HepG2 (cell line): ENCODE measurements around the gene GNB1. TPM values are rescaled to one million over a fixed set of nuclear protein-coding genes. Genes with fewer than 3 reads are reported as not detected.

Experiments
- CENPT ChIP-seq: sonication (generic); formaldehyde crosslinking; IDR thresholded peaks from 2 replicates; pipeline ENCODE4 v1.8.0; 2022; ENCODE audit warnings: low read depth, mild to moderate bottlenecking, moderate library complexity, missing genetic modification reagents
- JDP2 ChIP-seq: sonication (generic); formaldehyde crosslinking; IDR thresholded peaks from 2 replicates; pipeline ENCODE4 v1.8.1; 2022; ENCODE audit warnings: missing genetic modification reagents, borderline replicate concordance
- MAX ChIP-seq: IDR thresholded peaks from 2 replicates; pipeline ENCODE4 v1.6.1; 2012; ENCODE audit warnings: inconsistent platforms
- MEIS1 ChIP-seq: sonication (generic); formaldehyde crosslinking; IDR thresholded peaks from 2 replicates; pipeline ENCODE4 v1.9.0; 2021; ENCODE audit warnings: mild to moderate bottlenecking, missing genetic modification reagents, moderate library complexity, borderline replicate concordance
- MTF2 ChIP-seq: sonication (generic); formaldehyde crosslinking; IDR thresholded peaks from 2 replicates; pipeline ENCODE4 v1.5.0; 2020; ENCODE audit warnings: missing genetic modification reagents, borderline replicate concordance
- MXD1 ChIP-seq: sonication (generic); formaldehyde crosslinking; IDR thresholded peaks from 2 replicates; pipeline ENCODE4 v1.4.0; 2020; ENCODE audit warnings: mild to moderate bottlenecking, missing genetic modification reagents
- SALL1 ChIP-seq: sonication (generic); formaldehyde crosslinking; IDR thresholded peaks from 2 replicates; pipeline ENCODE4 v1.8.0; 2022; ENCODE audit warnings: mild to moderate bottlenecking, missing genetic modification reagents
- SCMH1 ChIP-seq: sonication (generic); formaldehyde crosslinking; IDR thresholded peaks from 2 replicates; pipeline ENCODE4 v1.9.0; 2021; ENCODE audit warnings: missing genetic modification reagents, mild to moderate bottlenecking, borderline replicate concordance
- SOX5 ChIP-seq: IDR thresholded peaks from 2 replicates; pipeline ENCODE4 v1.6.1; 2016; ENCODE audit warnings: borderline replicate concordance
- SP4 ChIP-seq: sonication (generic); formaldehyde crosslinking; IDR thresholded peaks from 2 replicates; pipeline ENCODE4 v1.8.1; 2023; ENCODE audit warnings: mild to moderate bottlenecking, missing genetic modification reagents
- SUZ12 ChIP-seq: fragments of 150-350 bp; IDR thresholded peaks from 2 replicates; pipeline ENCODE4 v1.6.1; 2014; ENCODE audit warnings: low read depth, low read length
- TERF1 ChIP-seq: sonication (generic); formaldehyde crosslinking; IDR thresholded peaks from 2 replicates; pipeline ENCODE4 v1.8.0; 2022; ENCODE audit warnings: mild to moderate bottlenecking, missing genetic modification reagents, moderate library complexity
- ZFP1 ChIP-seq: IDR thresholded peaks from 2 replicates; pipeline ENCODE4 v1.6.1; 2016
- ZNF253 ChIP-seq: sonication (generic); formaldehyde crosslinking; IDR thresholded peaks from 2 replicates; pipeline ENCODE4 v1.8.0; 2022; ENCODE audit warnings: mild to moderate bottlenecking, missing genetic modification reagents, borderline replicate concordance
- ZNF770 ChIP-seq: sonication (generic); formaldehyde crosslinking; IDR thresholded peaks from 2 replicates; pipeline ENCODE4 v1.5.0; 2020; ENCODE audit warnings: mild to moderate bottlenecking, missing genetic modification reagents
- ZNF850 ChIP-seq: sonication (generic); formaldehyde crosslinking; conservative IDR thresholded peaks from 2 replicates; pipeline ENCODE4 v1.9.0; 2021; ENCODE audit warnings: mild to moderate bottlenecking, missing genetic modification reagents
- polyA plus RNA-seq, 8 experiments: library from polyadenylated mRNA; depleted of rRNA in 3 of 8; stranded (reverse) in 7 of 8; unstranded in 1 of 8; fragments of >200 nt; fragmentation: Illumina TruSeq in 4 of 8; extraction: Trizol in 4 of 8; gene quantifications; 2 replicates each; pipeline versions ENCODE4 v1.2.1 to v1.2.3, GENCODE V29; 2011 to 2016; ENCODE audit warnings: low read depth in 4 of 8, missing spikeins in 1 of 8, mixed read lengths in 1 of 8; ENCODE audit not compliant: insufficient read depth in 1 of 8
- total RNA-seq, 5 experiments: library from RNA; depleted of rRNA; stranded (reverse); fragments of >200 nt; fragmentation: Illumina TruSeq; extraction: Trizol; gene quantifications; 2 replicates each; pipeline ENCODE4 v1.2.3, GENCODE V29; 2016; ENCODE audit warnings: low read depth in 1 of 5
- TF ChIP-seq, protein P1 (sequence below): sonication (generic); formaldehyde crosslinking; IDR thresholded peaks from 2 replicates; pipeline ENCODE4 v1.9.0; 2022; ENCODE audit warnings: missing genetic modification reagents, mild to moderate bottlenecking, borderline replicate concordance
- TF ChIP-seq, protein P2 (sequence below): sonication (generic); formaldehyde crosslinking; IDR thresholded peaks from 2 replicates; pipeline ENCODE4 v1.5.0; 2020; ENCODE audit warnings: missing genetic modification reagents
- TF ChIP-seq, protein P3 (sequence below): fragments of 450-650 bp; IDR thresholded peaks from 2 replicates; pipeline ENCODE4 v1.6.1; 2017; ENCODE audit warnings: mild to moderate bottlenecking

Gene GNB1
- total and polyA plus RNA-seq, 2 of the 13 experiments (the other 11 are each of a cell fraction or from before 2014, with no cell fraction given) = 66.2 to 327 TPM

DNA sequence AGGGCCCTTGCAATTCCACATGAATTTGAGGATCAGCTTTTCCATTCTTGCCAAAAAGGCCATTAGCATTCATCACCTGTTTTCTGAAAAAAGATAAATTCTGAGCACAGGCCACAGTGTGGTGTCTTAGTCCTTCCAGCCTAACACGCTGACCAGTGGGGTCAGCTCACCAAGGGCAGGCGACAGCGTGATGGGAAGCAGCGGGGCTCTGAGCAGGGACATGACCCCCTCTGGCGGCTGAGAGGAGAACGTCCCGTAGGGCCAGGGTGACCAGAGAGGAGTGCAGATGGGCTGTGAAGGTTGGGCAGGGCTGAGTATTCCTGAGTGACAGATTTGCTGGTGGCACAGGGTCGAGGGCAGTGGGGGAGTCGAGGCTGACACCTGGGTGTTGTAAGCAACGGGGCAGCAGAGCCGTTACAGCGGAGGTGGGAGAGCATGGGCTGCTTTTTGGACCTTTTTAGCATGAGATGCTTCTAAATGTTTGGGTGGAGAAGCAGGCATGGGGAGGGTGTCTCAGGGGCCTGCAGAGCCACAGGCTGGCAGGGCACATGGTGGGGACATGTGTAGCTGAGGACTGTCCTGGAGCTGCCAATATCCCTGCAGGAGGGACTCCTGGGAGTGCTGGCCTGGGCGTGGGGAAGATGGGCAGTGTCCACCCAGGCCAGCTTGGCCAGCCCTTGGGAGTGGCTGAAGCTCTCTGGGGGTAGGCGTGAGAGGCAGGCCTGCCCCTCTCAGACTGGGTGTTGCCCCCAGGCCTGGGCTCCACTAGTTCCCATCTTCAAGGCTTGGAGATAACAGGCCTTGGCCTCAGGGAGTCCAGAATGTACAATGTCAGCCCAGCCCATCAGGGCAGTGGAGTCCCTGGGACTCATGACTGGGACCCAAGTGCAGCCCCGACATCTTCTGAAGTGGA, 15.6 kb upstream of the GNB1 start (continued):
- TF ChIP-seq JDP2 (no peak), SUZ12 (no peak), ZNF770 (peak; percentile 41; the same call in 1 of the 2 replicates), MEIS1 (CRISPR knock-in tag) (no peak), SCMH1 (no peak), MTF2 (CRISPR knock-in tag) (no peak), MAX (peak; percentile 77), MXD1 (CRISPR knock-in tag) (no peak), ZFP1 (CRISPR knock-in tag) (0 out of 2 replicates have a peak, but pooled peaks have one; percentile 36), ZNF850 (CRISPR knock-in tag) (no peak), SALL1 (CRISPR knock-in tag) (peak; percentile 76), SP4 (CRISPR knock-in tag) (peak; percentile 61), CENPT (CRISPR knock-in tag) (no peak), SOX5 (peak; percentile 53; the same call in 1 of the 2 replicates), ZNF253 (no peak), TERF1 (CRISPR knock-in tag) (no peak)
- TF ChIP-seq, protein P1, sequence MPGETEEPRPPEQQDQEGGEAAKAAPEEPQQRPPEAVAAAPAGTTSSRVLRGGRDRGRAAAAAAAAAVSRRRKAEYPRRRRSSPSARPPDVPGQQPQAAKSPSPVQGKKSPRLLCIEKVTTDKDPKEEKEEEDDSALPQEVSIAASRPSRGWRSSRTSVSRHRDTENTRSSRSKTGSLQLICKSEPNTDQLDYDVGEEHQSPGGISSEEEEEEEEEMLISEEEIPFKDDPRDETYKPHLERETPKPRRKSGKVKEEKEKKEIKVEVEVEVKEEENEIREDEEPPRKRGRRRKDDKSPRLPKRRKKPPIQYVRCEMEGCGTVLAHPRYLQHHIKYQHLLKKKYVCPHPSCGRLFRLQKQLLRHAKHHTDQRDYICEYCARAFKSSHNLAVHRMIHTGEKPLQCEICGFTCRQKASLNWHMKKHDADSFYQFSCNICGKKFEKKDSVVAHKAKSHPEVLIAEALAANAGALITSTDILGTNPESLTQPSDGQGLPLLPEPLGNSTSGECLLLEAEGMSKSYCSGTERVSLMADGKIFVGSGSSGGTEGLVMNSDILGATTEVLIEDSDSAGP (CRISPR knock-in tag) = peak; percentile 88
- TF ChIP-seq, protein P2, sequence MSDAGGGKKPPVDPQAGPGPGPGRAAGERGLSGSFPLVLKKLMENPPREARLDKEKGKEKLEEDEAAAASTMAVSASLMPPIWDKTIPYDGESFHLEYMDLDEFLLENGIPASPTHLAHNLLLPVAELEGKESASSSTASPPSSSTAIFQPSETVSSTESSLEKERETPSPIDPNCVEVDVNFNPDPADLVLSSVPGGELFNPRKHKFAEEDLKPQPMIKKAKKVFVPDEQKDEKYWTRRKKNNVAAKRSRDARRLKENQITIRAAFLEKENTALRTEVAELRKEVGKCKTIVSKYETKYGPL (CRISPR knock-in tag) = no peak
- TF ChIP-seq, protein P3, sequence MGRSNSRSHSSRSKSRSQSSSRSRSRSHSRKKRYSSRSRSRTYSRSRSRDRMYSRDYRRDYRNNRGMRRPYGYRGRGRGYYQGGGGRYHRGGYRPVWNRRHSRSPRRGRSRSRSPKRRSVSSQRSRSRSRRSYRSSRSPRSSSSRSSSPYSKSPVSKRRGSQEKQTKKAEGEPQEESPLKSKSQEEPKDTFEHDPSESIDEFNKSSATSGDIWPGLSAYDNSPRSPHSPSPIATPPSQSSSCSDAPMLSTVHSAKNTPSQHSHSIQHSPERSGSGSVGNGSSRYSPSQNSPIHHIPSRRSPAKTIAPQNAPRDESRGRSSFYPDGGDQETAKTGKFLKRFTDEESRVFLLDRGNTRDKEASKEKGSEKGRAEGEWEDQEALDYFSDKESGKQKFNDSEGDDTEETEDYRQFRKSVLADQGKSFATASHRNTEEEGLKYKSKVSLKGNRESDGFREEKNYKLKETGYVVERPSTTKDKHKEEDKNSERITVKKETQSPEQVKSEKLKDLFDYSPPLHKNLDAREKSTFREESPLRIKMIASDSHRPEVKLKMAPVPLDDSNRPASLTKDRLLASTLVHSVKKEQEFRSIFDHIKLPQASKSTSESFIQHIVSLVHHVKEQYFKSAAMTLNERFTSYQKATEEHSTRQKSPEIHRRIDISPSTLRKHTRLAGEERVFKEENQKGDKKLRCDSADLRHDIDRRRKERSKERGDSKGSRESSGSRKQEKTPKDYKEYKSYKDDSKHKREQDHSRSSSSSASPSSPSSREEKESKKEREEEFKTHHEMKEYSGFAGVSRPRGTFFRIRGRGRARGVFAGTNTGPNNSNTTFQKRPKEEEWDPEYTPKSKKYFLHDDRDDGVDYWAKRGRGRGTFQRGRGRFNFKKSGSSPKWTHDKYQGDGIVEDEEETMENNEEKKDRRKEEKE = no peak
